Activated CD4-positive, alpha-beta T cell treated with anti-CD3 and anti-CD28 coated beads for 24 hours (primary cell): ENCODE measurements around the gene SLC9C1.
A peak's percentile ranks its signal among the peaks of the same experiment; 100 is the strongest.

Source experiments
- DNase-seq, 2 donors: peaks; one replicate each; pipeline ENCODE4 v3.0.0-alpha.2; 2020; ENCODE audit warnings: low read depth in 2 of 2

SLC9C1 gene

DNA sequence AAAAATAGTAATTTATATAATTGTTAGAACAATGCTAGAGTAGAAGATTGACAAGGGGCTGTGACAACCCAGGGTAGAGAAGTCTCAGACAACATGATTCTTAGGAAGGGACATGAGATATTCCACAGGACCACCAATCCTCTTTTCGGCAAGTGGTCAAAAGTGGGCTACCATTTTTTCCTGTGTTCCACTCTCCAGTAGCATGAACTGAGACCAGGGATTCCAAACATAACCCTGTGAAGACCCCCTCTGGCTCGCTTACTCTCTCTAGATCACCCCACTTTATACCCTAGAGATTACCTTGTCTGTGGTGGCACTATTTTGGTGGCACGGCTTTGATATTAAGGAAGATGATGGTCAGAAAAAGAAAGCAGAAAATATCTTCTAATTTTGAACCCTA, 161.9 kb downstream of the SLC9C1 start:
- no peak for DNase-seq

DNA sequence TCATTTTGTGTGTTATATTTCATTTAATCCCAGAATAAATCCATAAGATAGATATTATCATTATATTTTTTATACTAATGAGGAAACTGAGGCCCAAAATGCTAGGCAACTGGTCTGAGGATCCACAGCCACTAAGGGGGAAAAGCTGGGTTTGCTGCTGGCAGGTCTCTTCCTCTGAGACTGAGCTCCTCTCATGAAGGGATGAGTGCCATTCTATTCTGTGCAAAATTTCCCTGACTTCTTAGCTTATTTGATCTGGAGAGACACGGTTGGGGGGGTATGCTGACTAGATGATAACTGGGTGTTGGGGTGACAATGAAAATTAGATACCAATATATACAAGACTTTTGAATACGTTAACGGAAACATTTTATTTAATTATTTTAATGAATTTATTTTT, 162.9 kb downstream of the SLC9C1 start:
- DNase-seq = no peak

DNA sequence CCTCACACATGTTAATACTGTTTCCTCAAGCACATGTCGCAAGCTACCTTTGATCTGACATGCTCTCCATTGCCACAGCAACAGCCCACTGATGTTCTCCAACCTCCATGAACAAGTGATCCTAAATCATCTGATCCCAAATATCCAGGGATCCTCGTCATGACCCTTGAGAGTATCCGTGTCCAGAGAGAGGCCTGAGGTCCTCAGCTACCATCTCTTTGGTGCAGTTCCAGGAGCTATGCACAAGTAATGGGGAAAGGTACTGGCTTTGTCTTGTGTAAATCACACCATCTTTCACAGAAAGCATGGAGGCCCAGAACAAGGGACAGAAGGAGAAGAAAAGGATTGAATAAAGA, 163.4 kb downstream of the SLC9C1 start:
- DNase-seq = no peak

DNA sequence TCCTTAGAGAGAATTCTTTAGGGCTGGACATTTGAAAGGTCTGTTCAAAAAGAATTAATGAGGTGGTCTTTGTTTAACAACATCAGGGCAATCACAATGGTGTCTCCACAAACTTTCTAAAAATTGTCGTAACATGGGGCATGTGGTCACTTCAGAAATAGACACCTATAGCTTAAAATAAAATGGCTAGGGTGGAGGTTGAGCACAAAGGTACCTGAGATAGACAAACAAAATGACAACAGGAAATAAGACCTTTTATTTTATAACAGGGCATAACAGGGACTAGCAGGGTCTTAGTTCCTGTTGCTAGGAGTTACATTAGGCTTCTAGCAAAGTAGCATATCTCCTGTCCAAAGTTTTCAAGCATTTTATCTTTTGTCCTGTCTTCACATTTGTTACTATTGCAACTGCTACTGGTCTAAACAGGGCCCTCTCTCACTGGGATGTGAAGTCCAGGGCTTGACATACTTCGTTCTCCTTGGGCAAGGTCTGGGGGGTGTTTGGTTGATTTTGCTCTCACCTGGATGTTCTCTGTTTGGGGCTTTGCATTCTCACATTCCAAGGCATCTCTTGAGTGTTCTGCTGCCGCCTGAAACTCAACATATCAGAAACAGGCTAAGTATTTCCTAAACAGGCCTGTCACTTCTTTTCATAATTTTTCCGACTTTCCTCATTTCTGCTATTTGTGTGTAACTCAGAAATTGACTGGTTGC, 163.9 kb downstream of the SLC9C1 start:
- DNase-seq = no peak

DNA sequence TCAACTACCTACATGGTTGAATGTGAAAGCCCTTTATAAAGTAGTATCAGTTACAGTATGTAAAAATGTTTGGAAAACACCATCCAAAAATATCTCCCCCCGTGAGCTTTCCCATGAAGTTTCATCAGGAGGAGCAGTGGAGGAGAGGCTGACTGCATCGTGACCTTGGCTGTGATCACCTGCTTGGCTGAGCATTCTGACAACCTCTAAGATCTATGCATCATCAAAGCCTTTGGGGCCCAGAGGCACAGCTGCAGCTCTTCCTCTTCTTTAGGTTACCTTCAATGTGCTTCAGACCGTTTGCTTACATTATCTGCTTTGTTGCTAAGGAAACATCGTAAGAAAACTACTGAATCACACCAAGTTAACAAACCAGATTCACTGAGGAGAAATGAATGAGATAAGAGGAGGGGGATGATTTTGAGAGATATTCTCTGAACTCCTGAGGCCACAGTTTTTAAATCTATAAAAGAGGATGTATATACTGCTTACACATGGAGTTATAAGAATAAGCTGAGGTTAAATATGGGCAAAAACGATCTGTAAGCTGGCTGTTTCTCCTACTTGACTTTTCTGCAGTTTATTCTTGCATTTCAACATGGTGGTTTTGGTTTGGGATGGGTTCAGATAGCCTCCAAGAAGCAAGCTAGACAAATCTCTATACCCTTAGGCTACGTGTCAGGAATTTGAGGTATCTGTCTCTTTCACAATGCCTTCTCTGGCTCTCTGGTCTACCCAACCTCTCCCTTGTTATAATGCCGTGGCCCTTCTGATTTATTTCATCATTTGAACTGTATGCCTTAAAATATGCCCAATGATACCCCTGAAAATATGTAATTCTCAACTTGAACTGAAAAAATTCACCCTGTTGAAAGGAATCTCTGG, 164.9 kb downstream of the SLC9C1 start:
- peak in 1 of 2 donors; percentile 31 for DNase-seq

DNA sequence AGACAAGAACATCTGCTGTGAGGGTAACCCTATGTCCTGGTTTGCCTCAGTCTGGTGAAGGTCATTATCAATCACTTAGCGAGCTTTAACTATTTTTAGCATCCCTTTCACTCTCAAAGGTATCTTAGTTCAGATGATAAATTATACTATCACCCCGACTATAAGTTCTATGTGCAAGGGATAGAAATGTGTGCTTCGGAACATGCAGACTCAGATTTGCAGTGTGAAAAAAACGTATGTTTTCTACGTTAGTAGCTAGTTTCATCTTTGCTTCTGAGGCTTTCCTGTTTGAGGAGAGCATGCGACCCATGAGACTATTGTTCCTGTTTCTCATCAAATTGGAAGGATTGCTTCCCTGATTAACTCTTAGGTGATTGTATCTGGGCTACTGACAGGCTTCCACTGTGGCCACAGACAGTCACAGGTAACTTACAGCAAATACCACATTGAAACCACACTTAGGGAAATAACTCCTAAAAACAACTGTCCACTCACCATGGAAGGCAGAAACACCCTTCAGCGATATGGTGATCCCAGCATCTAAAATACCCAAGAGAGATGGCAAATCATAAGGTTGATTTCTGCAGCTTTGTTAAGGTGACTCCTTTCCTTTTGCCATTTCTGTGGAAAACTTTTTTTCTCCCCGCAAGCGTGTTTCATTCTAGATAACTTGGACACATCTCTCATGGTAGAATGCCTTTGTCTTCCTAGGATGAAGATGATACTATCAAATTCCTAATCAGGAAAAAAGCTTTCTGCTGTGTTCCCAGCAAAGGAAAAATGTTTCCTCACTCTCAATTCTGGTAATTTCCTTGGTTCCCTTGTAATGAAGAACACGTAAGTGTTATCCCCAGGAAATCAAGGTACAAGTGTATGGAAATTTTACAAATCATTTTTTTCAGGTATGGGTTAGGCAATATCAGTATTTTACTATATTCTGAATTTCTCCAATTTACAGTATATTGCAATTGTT, 166.2 kb downstream of the SLC9C1 start:
- DNase-seq = no peak

DNA sequence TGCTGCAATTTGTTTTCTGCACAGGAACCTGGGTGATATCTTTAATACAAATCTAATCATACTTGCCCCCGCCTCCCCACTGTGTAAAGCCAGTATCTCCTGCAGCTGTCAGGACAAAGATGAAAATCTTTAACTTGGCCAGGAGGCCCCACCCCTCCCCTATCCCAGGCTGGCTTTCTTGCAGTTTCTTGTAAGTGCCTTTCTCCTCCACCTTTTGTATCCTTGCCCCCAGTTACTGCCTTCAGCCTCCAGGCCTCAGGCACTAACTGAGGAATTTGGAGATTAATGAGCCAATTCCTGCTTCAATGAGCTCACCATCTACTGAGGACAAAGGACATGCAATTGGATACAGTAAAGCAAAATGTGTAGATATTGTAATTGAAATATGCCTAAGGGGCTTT, 167.5 kb downstream of the SLC9C1 start:
- no peak for DNase-seq

DNA sequence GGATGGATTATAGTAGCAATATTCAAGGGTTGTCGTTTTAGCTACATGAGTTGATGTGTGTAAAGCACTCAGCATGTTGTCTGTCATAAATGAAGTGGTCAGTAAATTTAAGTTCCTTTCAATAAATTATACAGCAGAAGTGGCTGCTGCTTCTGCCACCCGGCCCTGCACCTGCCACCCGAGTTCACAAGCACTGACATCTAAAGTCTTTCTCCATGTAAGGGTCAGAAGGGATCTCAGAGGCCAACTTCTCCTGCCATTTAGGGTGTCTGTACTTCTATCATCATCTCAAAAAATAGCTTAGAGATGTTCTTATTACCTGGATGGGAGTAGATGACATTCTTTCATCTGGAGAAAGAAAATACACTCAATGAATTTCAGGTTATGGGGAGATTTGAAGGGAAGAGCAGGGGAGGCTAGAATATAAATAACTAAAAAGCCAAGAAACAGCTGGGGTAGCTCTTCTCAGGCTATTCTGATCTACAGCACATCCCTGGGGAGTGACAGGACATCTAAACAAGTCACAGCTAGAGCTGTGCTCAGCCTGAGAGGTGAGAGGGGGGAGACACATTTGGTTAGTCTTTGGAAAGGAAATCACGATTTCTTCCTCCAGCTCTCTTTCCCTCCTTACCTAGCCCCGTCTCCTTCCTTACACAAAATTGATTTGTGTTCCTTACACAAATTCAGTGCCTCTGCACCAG, 169.0 kb downstream of the SLC9C1 start:
- DNase-seq = no peak

DNA sequence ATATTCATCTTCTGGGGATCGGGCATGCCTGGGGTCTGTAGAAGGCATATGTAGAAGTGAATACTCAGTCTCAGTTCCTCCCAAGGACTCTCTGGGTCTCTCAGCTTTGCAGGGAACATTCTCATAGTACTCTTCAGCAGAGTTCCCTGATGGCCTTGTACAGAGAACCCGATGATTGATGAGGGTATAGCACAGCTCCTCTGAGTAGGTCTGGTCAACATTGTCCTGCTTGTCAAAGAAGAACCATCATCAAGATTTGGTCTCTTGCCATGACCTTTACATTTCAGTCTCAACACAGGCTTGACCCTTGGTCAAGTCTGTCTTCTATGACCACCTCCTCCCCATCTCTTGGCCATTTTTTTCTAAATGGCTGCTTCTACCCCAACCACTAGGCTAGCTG, 170.5 kb downstream of the SLC9C1 start:
- DNase-seq = no peak

DNA sequence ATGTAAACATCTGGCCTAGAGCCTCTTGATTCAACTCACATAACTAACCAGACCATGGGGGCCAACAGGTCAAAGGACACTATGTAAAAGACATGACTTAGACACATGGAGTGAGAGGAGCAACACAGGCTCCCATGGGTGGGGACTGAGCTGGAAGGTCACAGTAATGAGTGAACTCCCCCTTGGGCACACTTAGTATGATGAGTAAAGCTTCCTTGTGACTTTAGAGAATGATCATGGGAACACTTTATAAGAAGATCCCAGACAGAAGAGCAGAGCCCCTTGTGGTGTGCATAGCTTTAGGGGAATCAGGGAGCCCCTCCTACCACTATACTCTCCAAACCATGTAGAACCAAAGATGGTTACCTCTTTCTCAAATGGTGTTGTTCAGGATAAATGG, 171.1 kb downstream of the SLC9C1 start:
- no peak for DNase-seq

DNA sequence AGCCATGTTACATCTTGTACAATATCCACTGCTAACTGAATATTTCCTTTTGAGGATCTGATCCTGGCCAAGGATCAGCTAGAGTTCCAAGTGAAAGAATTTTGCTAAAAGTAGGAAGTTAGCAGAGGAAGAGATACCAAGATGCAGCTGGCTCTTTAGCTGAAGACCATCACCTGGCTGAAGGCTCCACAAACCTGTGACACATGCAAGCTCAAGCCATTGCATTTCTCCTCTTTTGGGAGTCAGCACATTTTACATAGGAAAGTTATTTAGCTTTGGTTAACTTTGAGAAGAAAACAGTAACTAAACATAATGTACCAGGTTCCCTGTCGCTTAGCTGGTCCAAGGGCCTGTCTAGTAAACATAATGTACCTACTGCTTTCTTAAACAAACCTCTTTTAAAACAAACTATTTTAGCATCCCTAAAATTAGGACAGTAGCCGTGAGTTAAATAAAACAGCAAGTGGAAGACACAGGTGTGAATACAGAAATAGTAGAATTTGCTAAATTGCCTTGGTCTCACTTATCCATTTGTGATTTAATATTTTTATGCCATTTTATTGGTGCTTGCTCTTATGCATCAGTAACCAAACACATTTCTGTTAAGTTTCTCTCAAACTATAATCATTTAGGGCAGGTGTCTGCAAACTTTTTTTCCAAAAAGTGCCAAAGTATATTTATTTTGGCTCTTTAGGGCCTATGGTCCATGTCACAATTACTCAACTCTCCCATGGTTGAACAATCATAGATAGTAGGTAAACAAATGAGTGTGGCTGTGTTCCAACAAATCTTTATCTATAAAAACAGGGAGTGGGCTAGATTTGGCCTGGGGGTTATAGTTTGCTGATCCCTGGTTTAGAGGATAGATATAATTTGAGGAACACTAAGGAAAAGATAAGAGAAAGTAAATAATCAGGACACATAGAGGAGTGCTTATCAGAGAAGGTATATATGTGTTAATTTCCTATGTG, 172.2 kb downstream of the SLC9C1 start:
- no peak for DNase-seq

DNA sequence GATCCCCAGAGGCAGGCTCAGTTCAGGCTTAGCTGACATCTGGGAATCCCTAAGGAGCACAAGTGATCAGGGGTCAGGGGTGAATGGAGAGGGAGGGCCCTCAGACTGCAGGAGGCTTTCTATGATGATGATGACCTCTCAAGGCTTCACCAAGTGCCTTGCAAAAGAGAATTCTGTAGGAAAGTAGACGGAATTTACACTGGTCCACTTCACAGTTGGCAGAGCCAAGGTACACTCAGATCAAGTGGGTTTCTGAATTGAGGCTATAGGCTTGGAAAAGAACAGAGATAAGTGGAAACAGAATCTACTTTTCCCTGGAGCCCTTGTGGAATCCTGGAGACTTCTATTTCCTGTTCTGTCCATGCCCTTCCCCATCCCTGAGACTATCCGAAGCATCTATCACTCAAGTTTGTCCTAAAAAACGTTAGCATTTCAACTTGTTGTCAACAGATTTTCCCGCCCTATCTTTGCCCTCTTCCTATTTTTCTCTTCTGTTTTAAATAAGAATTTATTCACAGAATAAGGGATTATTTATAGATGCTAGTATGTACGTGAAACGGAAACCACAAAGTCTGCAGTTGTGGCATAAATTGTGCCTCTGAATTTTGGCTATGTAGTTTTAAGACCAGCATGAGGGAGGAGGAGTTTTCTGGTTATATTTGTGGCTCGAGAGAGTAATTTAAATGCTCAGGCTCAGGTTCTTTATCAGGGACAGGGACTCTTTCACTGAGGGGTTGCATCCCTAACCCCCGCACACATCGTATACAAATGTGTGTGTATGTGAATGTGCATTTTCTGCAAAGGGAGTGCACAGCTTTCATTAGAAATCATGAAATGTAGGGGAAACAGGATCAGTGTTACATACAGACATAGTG, 173.8 kb downstream of the SLC9C1 start:
- DNase-seq = no peak

DNA sequence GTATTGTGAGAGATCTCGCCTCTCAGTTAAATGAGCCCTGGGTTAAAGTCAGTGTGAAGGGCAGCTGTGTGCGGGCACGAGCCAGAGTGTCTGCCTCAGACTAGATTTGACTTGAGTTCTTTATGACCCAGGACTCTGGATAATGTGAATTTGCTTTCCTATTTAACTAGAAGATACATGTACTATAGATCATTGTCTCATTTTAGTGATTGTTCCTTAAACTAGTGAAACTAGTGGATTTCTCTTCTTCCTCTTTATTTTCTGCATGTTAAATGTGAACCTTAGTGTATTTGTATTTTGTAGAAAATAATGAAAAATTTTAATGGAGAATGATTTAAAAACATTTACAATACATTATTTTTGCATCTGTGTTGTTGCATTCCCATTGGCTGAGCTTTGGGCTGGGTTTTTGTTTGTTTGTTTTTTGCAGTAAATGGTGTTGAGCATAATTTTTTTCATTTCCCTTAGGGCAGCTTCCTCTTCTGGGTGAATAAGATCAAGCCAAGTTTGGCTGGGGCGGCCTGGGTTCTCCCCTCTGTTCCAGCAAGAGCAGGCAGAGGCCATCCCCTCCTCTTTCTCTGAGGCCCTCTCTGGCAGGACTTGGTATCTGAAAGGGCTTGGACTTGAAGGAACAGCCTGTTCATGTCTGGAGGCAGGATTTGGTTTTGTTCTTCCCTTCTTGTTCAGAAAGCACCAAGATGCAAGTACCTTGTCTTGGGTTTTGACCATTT, 176.0 kb downstream of the SLC9C1 start:
- no peak for DNase-seq

DNA sequence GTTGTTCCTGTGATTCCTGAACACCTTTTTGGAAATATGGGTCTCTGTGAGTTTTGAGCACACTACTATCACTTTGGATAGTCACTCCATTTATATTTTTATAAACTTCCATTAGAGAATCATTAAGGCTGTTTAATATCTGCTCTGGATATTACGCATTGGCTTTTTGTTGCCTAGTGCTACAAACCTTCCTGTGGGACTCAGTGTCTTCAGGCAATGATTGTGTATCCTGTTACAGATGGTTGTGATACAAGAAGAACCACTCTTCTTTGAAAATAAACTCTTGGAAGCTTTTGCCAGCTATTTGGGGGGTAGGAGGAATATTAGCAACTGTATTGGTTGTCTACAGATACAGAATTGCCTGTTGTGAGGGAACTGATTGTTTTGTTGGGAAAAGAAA, 176.6 kb downstream of the SLC9C1 start:
- DNase-seq = no peak

DNA sequence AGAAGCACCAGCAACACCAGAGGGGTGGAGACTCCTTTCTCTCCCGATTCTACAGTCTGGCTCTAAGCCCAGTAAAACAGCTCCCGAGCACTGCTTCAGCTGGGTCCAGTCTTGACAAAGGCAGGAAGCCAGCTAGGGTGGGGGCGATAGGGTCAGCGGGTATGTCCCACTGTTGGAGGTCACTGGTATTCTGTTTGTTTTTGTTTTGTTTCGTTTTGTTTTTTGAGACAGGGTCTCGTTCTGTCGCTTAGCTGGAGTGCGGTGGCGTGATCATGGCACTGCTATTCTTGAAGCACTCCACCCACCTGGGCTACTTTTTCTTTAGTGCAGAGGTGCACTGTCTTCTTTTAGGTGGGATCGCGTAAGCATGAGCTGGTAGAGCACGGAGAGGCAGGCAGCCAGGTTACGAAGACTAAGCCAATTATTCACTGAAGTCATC, 177.2 kb downstream of the SLC9C1 start:
- no peak for DNase-seq

DNA sequence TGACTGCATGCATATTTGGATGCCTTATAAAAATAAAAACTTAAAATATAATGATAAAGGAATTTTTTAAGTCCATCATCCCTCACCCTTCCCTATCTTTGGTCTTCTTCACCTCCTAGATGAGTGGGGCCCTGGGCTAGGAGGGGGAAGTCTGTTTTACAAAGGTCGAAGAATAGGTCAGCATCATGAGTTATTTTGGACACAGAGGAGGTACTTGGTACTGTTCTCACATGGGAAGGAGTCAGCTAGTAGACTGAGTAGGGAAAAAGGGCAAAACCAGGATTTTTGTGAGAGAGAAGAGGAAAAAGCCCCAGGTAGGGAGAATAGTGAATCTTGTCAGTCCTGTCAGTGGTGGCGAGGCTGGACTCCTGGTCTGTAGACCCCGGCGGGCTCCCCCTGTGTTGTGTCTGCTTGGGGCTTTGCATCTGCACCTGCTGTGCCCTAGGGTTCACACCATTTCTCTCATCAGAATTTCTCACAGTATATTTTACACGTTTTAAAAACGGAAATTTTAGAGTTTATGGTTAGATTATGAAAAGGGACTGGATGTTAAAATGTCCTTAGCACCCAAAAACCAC, 178.1 kb downstream of the SLC9C1 start:
- no peak for DNase-seq

DNA sequence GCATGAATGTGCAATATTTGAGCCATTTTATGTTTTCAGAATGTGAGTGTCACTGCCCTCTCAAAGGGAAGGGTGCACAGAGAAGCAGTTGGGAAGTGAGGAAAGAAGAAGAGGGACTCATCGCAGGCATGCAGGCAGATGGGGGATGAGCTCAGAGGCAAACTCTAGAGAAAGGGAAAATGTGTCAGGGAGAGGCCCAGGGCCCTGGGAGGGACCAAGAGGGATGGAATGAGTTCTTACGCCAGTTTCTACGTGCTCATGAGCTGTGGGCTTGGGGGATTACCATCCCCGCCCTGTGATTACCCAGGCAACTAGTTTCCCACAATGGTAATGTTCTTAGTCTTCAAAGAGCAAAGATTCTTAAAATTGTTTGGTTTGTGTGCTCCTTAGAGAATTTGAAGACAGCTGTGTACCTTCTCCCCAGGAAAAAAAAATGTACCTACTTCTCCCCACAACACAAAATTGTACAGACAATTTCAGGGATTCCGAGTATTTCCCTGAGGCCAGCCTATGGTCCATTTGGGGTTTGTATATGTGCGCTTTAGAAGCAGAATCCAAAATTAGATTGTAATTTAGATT, 178.8 kb downstream of the SLC9C1 start:
- DNase-seq = no peak
